Endodermal cell (in vitro differentiated cells): ENCODE measurements around the gene MAS1L. TPM values are rescaled to one million over a fixed set of nuclear protein-coding genes. Genes with fewer than 3 reads are reported as not detected.
A peak's percentile ranks its signal among the peaks of the same experiment; 100 is the strongest.

Source experiments
- DNase-seq: peaks from one replicate; pipeline ENCODE4 v3.0.0-alpha.2; 2017
- H3K27ac ChIP-seq: 2 replicates; pipeline ENCODE4 v1.5.1; 2013; ENCODE audit warnings: mild to moderate bottlenecking, low read depth, low read length, moderate library complexity
- H3K27me3 ChIP-seq: 2 replicates; pipeline ENCODE4 v1.6.1; 2013; ENCODE audit warnings: mild to moderate bottlenecking, low read length, moderate library complexity; ENCODE audit not compliant: insufficient read depth, control insufficient read depth, poor library complexity, severe bottlenecking
- H3K36me3 ChIP-seq: 2 replicates; pipeline ENCODE4 v1.7.0; 2013; ENCODE audit warnings: mild to moderate bottlenecking, low read length, moderate library complexity; ENCODE audit not compliant: control insufficient read depth, insufficient read depth
- H3K4me1 ChIP-seq: one replicate; pipeline ENCODE4 v1.7.0; 2013; ENCODE audit warnings: low read length; ENCODE audit not compliant: control insufficient read depth, insufficient read depth
- H3K4me3 ChIP-seq: 2 replicates; pipeline ENCODE4 v1.5.1; 2013; ENCODE audit warnings: mild to moderate bottlenecking, low read length, moderate library complexity
- H3K9ac ChIP-seq: 2 replicates; pipeline ENCODE4 v1.6.1; 2013; ENCODE audit warnings: mild to moderate bottlenecking, low read length, moderate library complexity; ENCODE audit not compliant: poor library complexity, severe bottlenecking; ENCODE audit errors: extremely low read depth
- H3K9me3 ChIP-seq: 2 replicates; pipeline ENCODE4 v1.6.1; 2013; ENCODE audit warnings: mild to moderate bottlenecking, low read length, moderate library complexity; ENCODE audit not compliant: control insufficient read depth
- H3K27ac Mint-ChIP-seq: 2 replicates; pipeline ENCODE4 v1.8.0; 2020; ENCODE audit warnings: mixed read lengths
- H3K27me3 Mint-ChIP-seq: 2 replicates; pipeline ENCODE4 v1.8.0; 2021; ENCODE audit warnings: mild to moderate bottlenecking, mixed read lengths; ENCODE audit not compliant: insufficient read depth
- H3K36me3 Mint-ChIP-seq: 2 replicates; pipeline ENCODE4 v1.8.0; 2020; ENCODE audit warnings: low read depth, mixed read lengths
- H3K4me1 Mint-ChIP-seq: 2 replicates; pipeline ENCODE4 v1.8.0; 2020; ENCODE audit warnings: mixed read lengths
- H3K4me3 Mint-ChIP-seq: 2 replicates; pipeline ENCODE4 v1.8.0; 2020; ENCODE audit warnings: mild to moderate bottlenecking, moderate library complexity, mixed read lengths
- H3K9me3 Mint-ChIP-seq: 2 replicates; pipeline ENCODE4 v1.8.0; 2020; ENCODE audit warnings: mild to moderate bottlenecking, mixed read lengths
- CTCF ChIP-seq: fragments of 200-600 bp; sonication (generic); conservative IDR thresholded peaks from 2 replicates; pipeline ENCODE4 v1.5.0; 2021; ENCODE audit warnings: antibody characterized with exemption, mild to moderate bottlenecking
- WGBS, 2 experiments: methylation state at CpG; one replicate each; pipeline versions ENCODE4 v1.1.5 to v1.1.7; 2013; ENCODE audit warnings: missing lambda C conversion rate in 2 of 2, mixed read lengths in 1 of 2; ENCODE audit not compliant: insufficient coverage in 1 of 2, insufficient read length in 1 of 2; 5-methylcytosine and 5-hydroxymethylcytosine counted together
- total RNA-seq, 2 donors: library from RNA; stranded (reverse); fragmentation: NEBNext Ultra II Directional in 1 of 2; extraction: Animal tissue kit (Norgen Biotek cat#: 25700) in 1 of 2; gene quantifications; 2 replicates in 1 of 2; 3 replicates in 1 of 2; pipeline ENCODE4 v1.2.1, GENCODE V29; 2021

MAS1L gene
- total RNA-seq, 2 donors from 2014 or later, result not detected

GRCh38 chr6:29525311-29525639, 37.5 kb upstream of the MAS1L start:
- no peak overlapping the region for H3K9ac ChIP-seq
- no peaks in the 10 kb centered on the region for H3K36me3 ChIP-seq
- no peak for DNase-seq
- H3K27me3 Mint-ChIP-seq, result peaks cover 1% of the 10 kb centered on the region
- H3K36me3 Mint-ChIP-seq, result no peaks in the 10 kb centered on the region
- H3K4me3 ChIP-seq, result no peak overlapping the region
- no peak overlapping the region for H3K27ac ChIP-seq
- H3K9me3 Mint-ChIP-seq, result peaks cover 19% of the 10 kb centered on the region
- H3K4me3 Mint-ChIP-seq, result no peak overlapping the region
- no peak overlapping the region for H3K27ac Mint-ChIP-seq
- H3K27me3 ChIP-seq, result no peaks in the 10 kb centered on the region
- H3K9me3 ChIP-seq, result peaks cover 24% of the 10 kb centered on the region
- 0% methylated on average over 1 of the region's 1 CpG; no CpG with 5 or more reads in 1 of the 2 experiments for WGBS, 2 experiments
- no peaks in the 10 kb centered on the region for H3K4me1 ChIP-seq
- no peak for TF ChIP-seq CTCF
- no peaks in the 10 kb centered on the region for H3K4me1 Mint-ChIP-seq

GRCh38 chr6:29524444-29525310, 36.9 kb upstream of the MAS1L start:
- Mint-ChIP-seq H3K4me1 (no peaks in the 10 kb centered on the region), H3K27ac (no peak overlapping the region), H3K36me3 (no peaks in the 10 kb centered on the region), H3K4me3 (no peak overlapping the region), H3K27me3 (peaks cover 1% of the 10 kb centered on the region), H3K9me3 (peaks cover 19% of the 10 kb centered on the region)
- Histone ChIP-seq H3K9ac (no peak overlapping the region), H3K27me3 (no peaks in the 10 kb centered on the region), H3K36me3 (no peaks in the 10 kb centered on the region), H3K27ac (no peak overlapping the region), H3K9me3 (peaks cover 24% of the 10 kb centered on the region), H3K4me3 (no peak overlapping the region), H3K4me1 (no peaks in the 10 kb centered on the region)
- no peak for TF ChIP-seq CTCF
- DNase-seq, result peak; percentile 20
- 86 to 88% methylated on average over 3 to 7 of the region's 7 CpGs for WGBS, 2 experiments

- H3K27me3 Mint-ChIP-seq, result peaks cover 1% of the 10 kb centered on the region
- 93% methylated on average over 2 of the region's 2 CpGs; no CpG with 5 or more reads in 1 of the 2 experiments for WGBS, 2 experiments
- TF ChIP-seq CTCF, result no peak
- no peak overlapping the region for H3K4me3 Mint-ChIP-seq
- peaks cover 19% of the 10 kb centered on the region for H3K9me3 Mint-ChIP-seq
- Histone ChIP-seq H3K9ac (no peak overlapping the region), H3K36me3 (no peaks in the 10 kb centered on the region), H3K27me3 (no peaks in the 10 kb centered on the region), H3K4me3 (no peak overlapping the region), H3K9me3 (peaks cover 24% of the 10 kb centered on the region), H3K4me1 (no peaks in the 10 kb centered on the region), H3K27ac (no peak overlapping the region)
- H3K27ac Mint-ChIP-seq, result no peak overlapping the region
- H3K36me3 Mint-ChIP-seq, result no peaks in the 10 kb centered on the region
- H3K4me1 Mint-ChIP-seq, result no peaks in the 10 kb centered on the region
- no peak for DNase-seq
Observed at GRCh38 chr6:29524044-29524443, 36.3 kb upstream of the MAS1L start.
